ENCODE data around the gene LURAP1L.

Gene LURAP1L

GRCh38 chr9:12790001-12790400 is 15.2 kb downstream of the LURAP1L start:
- no peak for TF ChIP-seq SIN3A (IDR thresholded peaks at IDR 0.05; ENCODE audit: borderline replicate concordance, insufficient read depth, low read length)

GRCh38 chr9:12790883-12791282 is 16.1 kb downstream of the LURAP1L start:
- TF ChIP-seq REST (IDR thresholded peaks at IDR 0.05; ENCODE audit: insufficient read depth in 1 of 2, low read depth in 2 of 2, low read length in 2 of 2) (no peak), SIN3A (IDR thresholded peaks at IDR 0.05; ENCODE audit: borderline replicate concordance, insufficient read depth, low read length) (no peak), POLR2AphosphoS5 (IDR thresholded peaks at IDR 0.05; ENCODE audit: low read depth, low read length) (no peak), FOXP2 (optimal IDR thresholded peaks at IDR 0.05; ENCODE audit: borderline replicate concordance, extremely low read depth, extremely low read length, insufficient read depth) (no peak)

GRCh38 chr9:12794101-12794799 is 19.4 kb downstream of the LURAP1L start:
- no peak for TF ChIP-seq FOXP2 (optimal IDR thresholded peaks at IDR 0.05; ENCODE audit: borderline replicate concordance, extremely low read depth, extremely low read length, insufficient read depth)
- no peak for TF ChIP-seq POLR2AphosphoS5 (IDR thresholded peaks at IDR 0.05; ENCODE audit: low read depth, low read length)
- TF ChIP-seq SIN3A (IDR thresholded peaks at IDR 0.05; ENCODE audit: borderline replicate concordance, insufficient read depth, low read length): no peak
- no peak for TF ChIP-seq TAF1 (IDR thresholded peaks at IDR 0.05; ENCODE audit: borderline replicate concordance, insufficient read depth, low read length)
- TF ChIP-seq REST (IDR thresholded peaks at IDR 0.05; ENCODE audit: insufficient read depth in 1 of 2, low read depth in 2 of 2, low read length in 2 of 2): no peak

- TF ChIP-seq SIN3A (IDR thresholded peaks at IDR 0.05; ENCODE audit: borderline replicate concordance, insufficient read depth, low read length): no peak
Measured at GRCh38 chr9:12796601-12797000, 21.8 kb downstream of the LURAP1L start.

- no peak for TF ChIP-seq FOXP2 (optimal IDR thresholded peaks at IDR 0.05; ENCODE audit: borderline replicate concordance, extremely low read depth, extremely low read length, insufficient read depth)
- TF ChIP-seq SIN3A (IDR thresholded peaks at IDR 0.05; ENCODE audit: borderline replicate concordance, insufficient read depth, low read length): no peak
- TF ChIP-seq TAF1 (IDR thresholded peaks at IDR 0.05; ENCODE audit: borderline replicate concordance, insufficient read depth, low read length): no peak
- TF ChIP-seq REST (IDR thresholded peaks at IDR 0.05; ENCODE audit: insufficient read depth in 1 of 2, low read depth in 2 of 2, low read length in 2 of 2): no peak
- TF ChIP-seq POLR2AphosphoS5 (IDR thresholded peaks at IDR 0.05; ENCODE audit: low read depth, low read length): no peak
Measured at GRCh38 chr9:12797037-12797436, 22.2 kb downstream of the LURAP1L start.

GRCh38 chr9:12798066-12798770 is 23.4 kb downstream of the LURAP1L start:
- TF ChIP-seq SIN3A (IDR thresholded peaks at IDR 0.05; ENCODE audit: borderline replicate concordance, insufficient read depth, low read length) (no peak), FOXP2 (optimal IDR thresholded peaks at IDR 0.05; ENCODE audit: borderline replicate concordance, extremely low read depth, extremely low read length, insufficient read depth) (no peak), TAF1 (IDR thresholded peaks at IDR 0.05; ENCODE audit: borderline replicate concordance, insufficient read depth, low read length) (no peak), REST (IDR thresholded peaks at IDR 0.05; ENCODE audit: insufficient read depth in 1 of 2, low read depth in 2 of 2, low read length in 2 of 2) (no peak)

Data from PFSK-1 (cell line).